ENCODE measurements around the gene GPC5.
"Not testable (repeated sequence)": the region's sequence is repeated elsewhere in the genome, so short reads cannot be mapped to it uniquely, and the experiment has no call there.

GPC5 gene

GRCh38 chr13:91398413-91399188 is at the start of gene GPC5:
Gene GPC5 (plus strand): TSS chr13:91398621.
- peak; percentile 74 for DNase-seq

- peak; percentile 88 for DNase-seq
Observed at GRCh38 chr13:91348906-91349435, 49.5 kb upstream of the GPC5 start.

DNA sequence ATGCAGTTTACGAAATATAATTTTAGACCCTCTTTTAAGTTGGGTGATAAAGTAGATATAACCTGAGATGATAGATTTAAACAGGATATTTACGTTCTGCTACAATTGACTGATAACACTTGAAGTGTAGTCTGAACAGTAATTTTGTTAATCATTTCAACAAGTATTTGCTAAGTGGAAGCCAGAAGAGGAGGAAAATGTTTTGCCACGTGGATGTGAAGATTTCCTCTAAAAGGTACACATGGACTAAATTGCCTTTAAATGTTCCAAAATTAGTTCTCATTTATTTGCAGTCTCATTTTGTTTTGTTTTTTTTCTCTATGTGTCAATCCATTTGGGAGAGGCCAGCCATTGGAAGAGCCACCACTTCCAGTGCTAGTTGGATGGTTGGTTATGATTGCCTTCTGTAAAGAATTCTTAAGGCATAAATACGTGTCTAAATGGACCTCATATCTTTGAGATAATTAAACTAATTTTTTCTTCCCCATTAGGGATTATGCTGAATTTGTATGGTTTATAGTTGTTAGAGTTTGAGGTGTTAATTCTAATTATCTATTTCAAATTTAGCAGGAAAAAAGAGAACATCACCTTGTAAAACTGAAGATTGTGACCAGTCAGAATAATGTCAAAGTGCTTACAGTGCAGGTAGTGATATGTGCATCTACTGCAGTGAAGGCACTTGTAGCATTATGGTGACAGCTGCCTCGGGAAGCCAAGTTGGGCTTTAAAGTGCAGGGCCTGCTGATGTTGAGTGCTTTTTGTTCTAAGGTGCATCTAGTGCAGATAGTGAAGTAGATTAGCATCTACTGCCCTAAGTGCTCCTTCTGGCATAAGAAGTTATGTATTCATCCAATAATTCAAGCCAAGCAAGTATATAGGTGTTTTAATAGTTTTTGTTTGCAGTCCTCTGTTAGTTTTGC is 48.2 kb upstream of the GPC5 start:
- DNase-seq = no peak

- no peak for DNase-seq
Observed at GRCh38 chr13:91351123-91351522, 47.3 kb upstream of the GPC5 start.

GRCh38 chr13:91351980-91352379 is 46.4 kb upstream of the GPC5 start:
- DNase-seq = no peak

GRCh38 chr13:91352891-91353290 is 45.5 kb upstream of the GPC5 start:
- DNase-seq = not testable (repeated sequence)

- no peak for DNase-seq
Observed at GRCh38 chr13:91353494-91353893, 44.9 kb upstream of the GPC5 start.

DNA sequence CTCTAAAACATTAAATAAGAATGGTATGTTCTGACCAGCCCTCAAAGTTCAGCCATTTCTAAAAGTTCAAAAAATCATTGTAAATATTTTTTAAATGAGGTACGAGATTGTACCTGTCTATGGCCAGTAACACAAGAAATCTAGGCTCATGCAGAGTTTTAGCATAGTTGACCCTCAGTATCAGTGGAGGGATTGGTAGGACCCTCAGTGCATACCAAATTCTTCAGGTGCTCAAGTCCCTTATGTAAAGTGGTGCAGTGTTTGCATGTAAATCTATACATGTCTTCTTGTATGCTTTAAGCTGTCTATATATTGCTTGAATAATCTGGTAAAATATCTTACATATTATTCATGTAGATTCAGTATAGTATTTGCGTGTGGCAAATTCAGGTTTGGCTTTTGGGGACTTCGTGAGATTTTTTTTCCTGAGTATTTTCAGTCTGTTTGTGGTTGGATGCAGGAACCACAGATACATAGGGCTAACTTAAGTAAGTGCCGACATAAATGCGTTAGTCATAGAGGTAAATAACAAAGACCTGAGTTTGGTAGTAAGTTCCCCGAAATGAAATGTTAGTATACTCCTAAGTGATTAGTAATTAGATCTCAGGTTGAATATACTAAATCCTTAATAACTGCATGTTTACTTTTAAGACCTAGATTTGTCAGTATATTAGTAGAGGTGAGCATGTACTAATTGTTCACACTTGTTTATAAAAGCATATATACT is 43.2 kb upstream of the GPC5 start:
- DNase-seq = no peak

- no peak for DNase-seq
Observed at GRCh38 chr13:91355826-91356710, 42.4 kb upstream of the GPC5 start.

DNA sequence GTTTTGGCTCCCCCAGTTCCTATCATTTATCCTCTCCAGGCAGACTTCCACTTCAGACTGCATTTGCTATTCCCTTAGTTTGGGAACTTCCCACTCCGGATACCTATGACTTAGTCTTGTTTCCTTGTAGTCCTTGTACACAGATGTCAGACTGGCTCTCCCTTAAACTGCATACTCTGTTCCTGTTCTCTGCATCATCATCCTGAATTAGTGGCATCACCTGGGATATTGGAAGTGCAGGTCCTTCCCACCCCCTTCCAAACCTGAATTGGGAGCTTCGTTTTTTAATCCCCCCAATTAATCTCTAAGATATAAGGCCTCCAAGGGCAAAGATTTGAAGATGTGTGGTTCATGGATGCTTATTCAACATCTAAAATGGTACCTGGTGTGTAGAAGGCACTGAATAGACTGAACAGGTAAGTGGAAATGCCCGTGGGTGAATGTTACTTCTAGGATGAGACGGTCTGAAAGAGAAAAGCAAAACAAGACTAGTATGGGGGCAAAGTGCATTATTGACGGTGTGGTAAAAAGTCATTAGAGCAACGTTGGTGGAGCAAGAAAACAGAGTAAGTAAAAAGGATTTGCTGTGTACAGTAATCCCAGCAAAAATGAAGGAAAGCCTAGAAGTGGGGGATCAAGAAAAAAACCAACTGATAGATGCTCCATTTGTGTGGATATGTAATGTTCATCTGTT is 41.4 kb upstream of the GPC5 start:
- no peak for DNase-seq

GRCh38 chr13:91357613-91358386 is 40.6 kb upstream of the GPC5 start:
- DNase-seq = no peak

GRCh38 chr13:91358387-91358782 is 40.0 kb upstream of the GPC5 start:
- DNase-seq = no peak

DNA sequence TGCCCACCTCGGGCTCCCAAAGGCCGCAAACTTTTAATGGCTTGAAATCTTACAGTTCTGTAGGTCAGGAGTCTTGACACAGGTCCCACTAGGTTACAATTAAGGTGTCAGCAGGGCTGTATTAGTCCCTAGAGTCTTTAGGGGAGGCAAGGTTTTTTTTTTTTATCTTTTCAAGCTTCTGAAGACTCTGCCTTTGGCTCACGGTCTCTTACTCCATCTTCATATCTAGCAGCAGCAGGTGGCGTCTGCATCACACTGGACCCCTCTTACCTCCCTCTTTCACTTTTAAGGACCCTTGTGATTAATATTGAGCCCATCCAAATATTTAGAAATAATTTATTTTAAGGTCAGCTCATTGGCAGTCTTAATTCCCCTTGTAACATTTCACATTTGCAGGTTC is 39.3 kb upstream of the GPC5 start:
- DNase-seq = no peak

GRCh38 chr13:91359631-91360030 is 38.8 kb upstream of the GPC5 start:
- DNase-seq = no peak

DNA sequence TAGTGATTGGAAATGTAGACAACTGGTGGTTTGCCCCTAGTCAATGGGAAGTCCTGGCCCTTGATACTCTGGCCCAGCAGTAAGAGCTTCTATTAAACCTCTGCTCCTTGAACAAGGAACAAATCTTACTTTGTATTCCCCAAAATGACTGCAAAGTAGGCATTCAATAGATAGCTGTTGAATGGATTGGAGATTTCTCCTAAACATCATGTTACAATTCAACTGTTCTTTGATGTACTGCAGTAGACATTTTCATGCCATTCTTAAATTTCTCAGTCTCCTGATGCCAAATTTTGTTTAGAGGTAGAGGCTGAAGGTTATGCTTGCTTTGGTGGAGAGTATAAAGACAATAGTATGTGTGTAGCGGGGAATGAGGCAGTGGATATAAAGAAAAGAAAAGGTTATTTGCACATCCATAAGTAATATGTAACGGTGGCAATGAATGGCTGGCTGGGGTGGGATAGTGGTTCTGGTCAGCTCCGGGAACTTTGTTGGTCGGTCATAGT is 38.1 kb upstream of the GPC5 start:
- no peak for DNase-seq

- no peak for DNase-seq
Observed at GRCh38 chr13:91361755-91362271, 36.6 kb upstream of the GPC5 start.

- DNase-seq = no peak
Observed at GRCh38 chr13:91362908-91363307, 35.5 kb upstream of the GPC5 start.

GRCh38 chr13:91368101-91368500 is 30.3 kb upstream of the GPC5 start:
- DNase-seq = no peak

- no peak for DNase-seq
Observed at GRCh38 chr13:91368676-91369440, 29.6 kb upstream of the GPC5 start.

Measured in activated T-cell treated with anti-CD3 and anti-CD28 coated beads for 4 hours (primary cell).